Spleen (tissue), 11 donors: ENCODE measurements around the gene CPXM2. TPM values are rescaled to one million over a fixed set of nuclear protein-coding genes. Genes with fewer than 3 reads are reported as not detected.

Experiments used
- DNase-seq: peaks from one replicate; pipeline ENCODE4 v3.0.0-alpha.2; 2020
- H3K27ac ChIP-seq, 8 donors: fragments of 200-600 bp; sonication (generic) in 7 of 8; 1 replicate in 4 of 8; 2 replicates in 4 of 8; pipeline versions ENCODE4 v1.5.0 to v1.8.0; 2016 to 2021; ENCODE audit warnings: inconsistent platforms in 4 of 8, mild to moderate bottlenecking in 4 of 8, moderate library complexity in 1 of 8
- H3K27me3 ChIP-seq, 7 donors: fragments of 200-600 bp; sonication (generic) in 6 of 7; replicated peaks in 1 of 7; 1 replicate in 4 of 7; 2 replicates in 3 of 7; pipeline versions ENCODE4 v1.5.0 to v1.8.0; 2016 to 2021; ENCODE audit warnings: inconsistent platforms in 3 of 7, mild to moderate bottlenecking in 1 of 7
- H3K36me3 ChIP-seq, 6 donors: fragments of 200-600 bp; sonication (generic) in 5 of 6; 1 replicate in 4 of 6; 2 replicates in 2 of 6; pipeline versions ENCODE4 v1.5.0 to v1.8.0; 2016 to 2021; ENCODE audit warnings: inconsistent platforms in 2 of 6
- H3K4me1 ChIP-seq, 6 donors: fragments of 200-600 bp; sonication (generic) in 5 of 6; 1 replicate in 3 of 6; 2 replicates in 3 of 6; pipeline versions ENCODE4 v1.5.0 to v1.8.0; 2016 to 2021; ENCODE audit warnings: inconsistent platforms in 3 of 6
- H3K4me3 ChIP-seq, 8 donors: fragments of 200-600 bp; sonication (generic) in 7 of 8; 1 replicate in 4 of 8; 2 replicates in 4 of 8; pipeline versions ENCODE4 v1.5.0 to v1.8.0; 2016 to 2021; ENCODE audit warnings: inconsistent platforms in 4 of 8, mild to moderate bottlenecking in 4 of 8, moderate library complexity in 2 of 8
- H3K9me3 ChIP-seq, 8 donors: fragments of 200-600 bp; sonication (generic) in 7 of 8; 1 replicate in 4 of 8; 2 replicates in 4 of 8; pipeline versions ENCODE4 v1.5.0 to v1.8.0; 2016 to 2021; ENCODE audit warnings: inconsistent platforms in 4 of 8
- POLR2A ChIP-seq, 3 donors: fragments of 450-650 bp; IDR thresholded peaks; one replicate each; pipeline ENCODE4 v1.5.1; 2017; ENCODE audit warnings: antibody characterized with exemption in 3 of 3, mild to moderate bottlenecking in 1 of 3
- POLR2AphosphoS5 ChIP-seq, 3 donors: sonication (generic); formaldehyde crosslinking; IDR thresholded peaks; one replicate each; pipeline ENCODE4 v1.5.1; 2017; ENCODE audit warnings: antibody characterized with exemption in 3 of 3
- WGBS, 5 donors: extraction: QIAGEN DNeasy Blood & Tissue Kit in 3 of 5; methylation state at CpG; one replicate each; pipeline versions ENCODE4 v1.1.5 to v1.1.7; 2013 to 2018; 5-methylcytosine and 5-hydroxymethylcytosine counted together
- intact Hi-C: fragments of 100-400 bp; cut with DNase I; formaldehyde crosslinking; loops from one replicate; pipeline ENCODE4 v1.15.0; 2023; ENCODE audit warnings: low total_unique reads
- polyA plus RNA-seq, 3 donors: library from polyadenylated mRNA; stranded (reverse); fragments of 200-250 nt; gene quantifications; one replicate each; pipeline ENCODE4 v1.2.1, GENCODE V29; 2013
- total RNA-seq, 7 donors: library from RNA; depleted of rRNA in 3 of 7; stranded (reverse); fragments of >200 nt in 3 of 7; fragmentation: NEBNext Ultra II Directional in 4 of 7; extraction: Animal tissue kit (Norgen Biotek cat#: 25700) in 4 of 7; gene quantifications; one replicate each; pipeline versions ENCODE4 v1.1.0 to v1.2.1, GENCODE V29; 2016 to 2021
- TF ChIP-seq, protein P1 (sequence below), 11 experiments: fragments of 200-600 bp in 7 of 11; fragments of 450-650 bp in 4 of 11; sonication (generic) in 4 of 11; IDR thresholded peaks in 8 of 11; conservative IDR thresholded peaks in 3 of 11; 1 replicate in 7 of 11; 2 replicates in 4 of 11; pipeline versions ENCODE4 v1.4.0 to v1.8.0; 2016 to 2021; ENCODE audit warnings: antibody characterized with exemption in 11 of 11, inconsistent platforms in 4 of 11, mild to moderate bottlenecking in 1 of 11
- donor health status: healthy with polysubstance abuse.
- donor health status: DM: no; HTN: no; CAD: no; lungs with moderate emphysema.
- donor health status: DM: no; HTN: no; CAD: no.
- donor health status: Bipolar disorder and iron deficiency.
- donor health status: healthy.
- donor health status: DM: no; HTN: no; CAD: no.
- donor health status: DM: yes; HTN: yes; CAD: no.

CPXM2 gene
- total and polyA plus RNA-seq, 10 donors = 3.7 to 38.2 (median 21.7) TPM

GRCh38 chr10:123890756-123891143 lies 857 bp downstream of the CPXM2 start:
- TF ChIP-seq POLR2A (IDR thresholded peaks at IDR 0.05) = no peak
- TF ChIP-seq, protein P1, sequence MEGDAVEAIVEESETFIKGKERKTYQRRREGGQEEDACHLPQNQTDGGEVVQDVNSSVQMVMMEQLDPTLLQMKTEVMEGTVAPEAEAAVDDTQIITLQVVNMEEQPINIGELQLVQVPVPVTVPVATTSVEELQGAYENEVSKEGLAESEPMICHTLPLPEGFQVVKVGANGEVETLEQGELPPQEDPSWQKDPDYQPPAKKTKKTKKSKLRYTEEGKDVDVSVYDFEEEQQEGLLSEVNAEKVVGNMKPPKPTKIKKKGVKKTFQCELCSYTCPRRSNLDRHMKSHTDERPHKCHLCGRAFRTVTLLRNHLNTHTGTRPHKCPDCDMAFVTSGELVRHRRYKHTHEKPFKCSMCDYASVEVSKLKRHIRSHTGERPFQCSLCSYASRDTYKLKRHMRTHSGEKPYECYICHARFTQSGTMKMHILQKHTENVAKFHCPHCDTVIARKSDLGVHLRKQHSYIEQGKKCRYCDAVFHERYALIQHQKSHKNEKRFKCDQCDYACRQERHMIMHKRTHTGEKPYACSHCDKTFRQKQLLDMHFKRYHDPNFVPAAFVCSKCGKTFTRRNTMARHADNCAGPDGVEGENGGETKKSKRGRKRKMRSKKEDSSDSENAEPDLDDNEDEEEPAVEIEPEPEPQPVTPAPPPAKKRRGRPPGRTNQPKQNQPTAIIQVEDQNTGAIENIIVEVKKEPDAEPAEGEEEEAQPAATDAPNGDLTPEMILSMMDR (IDR thresholded peaks at IDR 0.05 in 8 of 11, conservative IDR thresholded peaks at IDR 0.05 in 3 of 11) = no peak
- no peak for TF ChIP-seq POLR2AphosphoS5 (IDR thresholded peaks at IDR 0.05)
- no peaks in the 10 kb centered on the region for H3K36me3 ChIP-seq
- WGBS, 5 donors = 38 to 50% (median 42%) methylated on average over 5 to 6 of the region's 6 CpGs
- H3K27ac ChIP-seq = peak overlapping the region; percentile 23 to 93 (median 85)
- no peaks in the 10 kb centered on the region for H3K9me3 ChIP-seq
- peak overlapping the region in 6 of 8 donors; percentile 23 to 66 (median 42) for H3K4me3 ChIP-seq
- no peak for DNase-seq
- H3K4me1 ChIP-seq = peaks cover 0 to 34% (median 3%) of the 10 kb centered on the region in 6 donors
- H3K27me3 ChIP-seq = peaks cover 0 to 33% (median 11%) of the 10 kb centered on the region in 7 donors
- intact Hi-C loops = no loop called here

- TF ChIP-seq, protein P1 (IDR thresholded peaks at IDR 0.05 in 8 of 11, conservative IDR thresholded peaks at IDR 0.05 in 3 of 11) = no peak
- TF ChIP-seq POLR2A (IDR thresholded peaks at IDR 0.05) = no peak
- TF ChIP-seq POLR2AphosphoS5 (IDR thresholded peaks at IDR 0.05) = no peak
- Histone ChIP-seq H3K4me3 (peak overlapping the region in 5 of 8 donors; percentile 23 to 66 (median 43)), H3K4me1 (peaks cover 0 to 39% (median 3%) of the 10 kb centered on the region in 6 donors), H3K9me3 (no peaks in the 10 kb centered on the region), H3K27me3 (peaks cover 0 to 33% (median 11%) of the 10 kb centered on the region in 7 donors), H3K27ac (peak overlapping the region; percentile 23 to 93 (median 85)), H3K36me3 (no peaks in the 10 kb centered on the region)
- no peak for DNase-seq
- intact Hi-C loops = no loop called here
- WGBS, 5 donors = 68 to 88% (median 75%) methylated on average over 8 of the region's 8 CpGs
Measured at GRCh38 chr10:123890226-123890625, 1.4 kb downstream of the CPXM2 start.

GRCh38 chr10:123889821-123890220 lies 1.8 kb downstream of the CPXM2 start:
- Histone ChIP-seq H3K36me3 (no peaks in the 10 kb centered on the region), H3K4me3 (peak overlapping the region in 2 of 8 donors; percentile 55 to 66), H3K4me1 (peaks cover 0 to 42% (median 3%) of the 10 kb centered on the region in 6 donors), H3K27me3 (peaks cover 0 to 33% (median 11%) of the 10 kb centered on the region in 7 donors), H3K9me3 (no peaks in the 10 kb centered on the region), H3K27ac (peak overlapping the region in 7 of 8 donors; percentile 23 to 93 (median 86))
- DNase-seq = no peak
- intact Hi-C loops = no loop called here
- WGBS, 5 donors = 59 to 77% (median 73%) methylated on average over 4 of the region's 4 CpGs
- TF ChIP-seq POLR2A (IDR thresholded peaks at IDR 0.05) = no peak
- no peak for TF ChIP-seq POLR2AphosphoS5 (IDR thresholded peaks at IDR 0.05)
- TF ChIP-seq, protein P1 (IDR thresholded peaks at IDR 0.05 in 8 of 11, conservative IDR thresholded peaks at IDR 0.05 in 3 of 11) = no peak

GRCh38 chr10:123888751-123889150 lies 2.9 kb downstream of the CPXM2 start:
- intact Hi-C loops = no loop called here
- Histone ChIP-seq H3K9me3 (no peaks in the 10 kb centered on the region), H3K27ac (no peak overlapping the region), H3K36me3 (no peaks in the 10 kb centered on the region), H3K27me3 (peaks cover 0 to 33% (median 11%) of the 10 kb centered on the region in 7 donors), H3K4me3 (no peak overlapping the region), H3K4me1 (peaks cover 0 to 49% (median 3%) of the 10 kb centered on the region in 6 donors)
- no peak for DNase-seq
- 83 to 94% (median 88%) methylated on average over 5 of the region's 5 CpGs for WGBS, 5 donors
- TF ChIP-seq, protein P1 (IDR thresholded peaks at IDR 0.05 in 8 of 11, conservative IDR thresholded peaks at IDR 0.05 in 3 of 11) = no peak
- TF ChIP-seq POLR2AphosphoS5 (IDR thresholded peaks at IDR 0.05) (no peak), POLR2A (IDR thresholded peaks at IDR 0.05) (no peak)
